PC-9 (cell line): ENCODE results near the gene ING5. TPM values are rescaled to one million over a fixed set of nuclear protein-coding genes. Genes with fewer than 3 reads are reported as not detected.

Experiments
- BruUV-seq: library from RNA; stranded (reverse); fragments of 400-500 nt; replicated peaks from 2 replicates; lab custom pipeline; 2021; lab: Mats Ljungman, UMichigan
- CTCF ChIA-PET: fragments of 300-600 bp; sonication (Branson Sonifier 250); formaldehyde crosslinking; loops from one replicate; lab custom pipeline; 2022; ENCODE audit warnings: antibody characterized with exemption; lab: Charles Lee
- POLR2A ChIA-PET: fragments of 300-600 bp; sonication (Branson Sonifier 250); formaldehyde crosslinking; loops from one replicate; lab custom pipeline; 2022; ENCODE audit warnings: antibody characterized with exemption; ENCODE audit not compliant: unreplicated experiment; lab: Charles Lee
- DNase-seq, 2 experiments: peaks; one replicate each; pipeline versions ENCODE4 v3.0.0 to v3.0.0-alpha.2; 2015 to 2022; ENCODE audit warnings: mixed read lengths in 1 of 2
- H2AFZ ChIP-seq: fragments of 200-600 bp; sonication (generic); 2 replicates; pipeline ENCODE4 v1.8.1; 2017; ENCODE audit warnings: antibody characterized with exemption
- H3F3A ChIP-seq: fragments of 200-600 bp; sonication (generic); 2 replicates; pipeline ENCODE4 v1.8.1; 2017; ENCODE audit warnings: antibody characterized with exemption, mild to moderate bottlenecking, low read depth; ENCODE audit not compliant: insufficient read depth
- H3K27ac ChIP-seq: fragments of 200-600 bp; sonication (generic); 2 replicates; pipeline ENCODE4 v1.6.1; 2016; ENCODE audit warnings: mixed run types
- H3K27me3 ChIP-seq: fragments of 200-600 bp; sonication (generic); 2 replicates; pipeline ENCODE4 v1.6.1; 2016; ENCODE audit warnings: low read depth, mixed run types; ENCODE audit not compliant: insufficient read depth
- H3K36me3 ChIP-seq: fragments of 200-600 bp; sonication (generic); 2 replicates; pipeline ENCODE4 v1.6.1; 2016; ENCODE audit warnings: low read depth, mixed run types
- H3K4me1 ChIP-seq: fragments of 200-600 bp; sonication (generic); replicated peaks from 2 replicates; pipeline ENCODE4 v1.6.1; 2016; ENCODE audit warnings: mixed run types; ENCODE audit not compliant: insufficient read depth
- H3K4me2 ChIP-seq: fragments of 200-600 bp; sonication (generic); 2 replicates; pipeline ENCODE4 v1.6.1; 2017; ENCODE audit warnings: mixed run types
- H3K4me3 ChIP-seq: fragments of 200-600 bp; sonication (generic); 2 replicates; pipeline ENCODE4 v1.6.1; 2016; ENCODE audit warnings: mixed run types
- H3K79me2 ChIP-seq: fragments of 200-600 bp; sonication (generic); 2 replicates; pipeline ENCODE4 v1.6.1; 2017; ENCODE audit warnings: low read depth, mixed run types
- H3K9me2 ChIP-seq: fragments of 200-600 bp; sonication (generic); 2 replicates; pipeline ENCODE4 v1.8.1; 2017; ENCODE audit warnings: mild to moderate bottlenecking; ENCODE audit not compliant: insufficient read depth
- H3K9me3 ChIP-seq: fragments of 200-600 bp; sonication (generic); 2 replicates; pipeline ENCODE4 v1.8.1; 2016; ENCODE audit warnings: low read depth; ENCODE audit not compliant: insufficient read depth
- H4K20me1 ChIP-seq: fragments of 200-600 bp; sonication (generic); 2 replicates; pipeline ENCODE4 v1.8.1; 2017; ENCODE audit not compliant: insufficient read depth
- CTCF ChIP-seq: fragments of 200-600 bp; sonication (generic); conservative IDR thresholded peaks from 2 replicates; pipeline ENCODE4 v1.6.1; 2017; ENCODE audit warnings: mixed run types, antibody characterized with exemption, mild to moderate bottlenecking, moderate library complexity
- EZH2 ChIP-seq: fragments of 200-600 bp; sonication (generic); IDR thresholded peaks from 2 replicates; pipeline ENCODE4 v1.8.0; 2017; ENCODE audit warnings: antibody characterized with exemption, low read depth
- intact Hi-C: fragments of 100-400 bp; cut with micrococcal nuclease; formaldehyde crosslinking; loops from one replicate; pipeline ENCODE4 v1.10.0; 2022; ENCODE audit not compliant: unreplicated experiment
- total RNA-seq: library from RNA; stranded (reverse); gene quantifications from 2 replicates; pipeline ENCODE4 v1.2.3, GENCODE V29; 2021

Gene ING5
- total RNA-seq, 1 experiment from 2014 or later, result 79.7 TPM

GRCh38 chr2:241665731-241666440, 36.0 kb upstream of the ING5 start:
- H3K36me3 ChIP-seq, result no peaks in the 10 kb centered on the region; the same call in 1 of the 2 replicates
- no peaks in the 10 kb centered on the region for H3K9me3 ChIP-seq
- no peaks in the 10 kb centered on the region for H3K79me2 ChIP-seq
- 0 out of 2 replicates have a peak, but pooled peaks cover 7% of the 10 kb centered on the region for H4K20me1 ChIP-seq
- 0 out of 2 replicates have a peak, but pooled peaks cover 9% of the 10 kb centered on the region for H3F3A ChIP-seq
- TF ChIP-seq EZH2, result no peak
- TF ChIP-seq CTCF, result no peak
- no peaks in the 10 kb centered on the region for H3K4me1 ChIP-seq
- H3K4me2 ChIP-seq, result no peak overlapping the region
- no peak overlapping the region for H2AFZ ChIP-seq
- H3K4me3 ChIP-seq, result no peak overlapping the region
- BruUV-seq, result no TSS peak
- H3K9me2 ChIP-seq, result no peaks in the 10 kb centered on the region
- H3K27ac ChIP-seq, result no peak overlapping the region
- H3K27me3 ChIP-seq, result no peaks in the 10 kb centered on the region
- POLR2A ChIA-PET, result no interaction called here
- intact Hi-C loops, result loop anchor here (1.0 kb wide), 1 partner anchor 212 kb away; no protein-coding TSS in a partner anchor
- DNase-seq, result no peak
- CTCF ChIA-PET, result no interaction called here

- H3K36me3 ChIP-seq, result no peaks in the 10 kb centered on the region; the same call in 1 of the 2 replicates
- POLR2A ChIA-PET, result interaction anchor here (0.7 kb wide), 1 partner anchor 55 kb away, joined by 7 read pairs; no protein-coding TSS in a partner anchor
- H3K4me1 ChIP-seq, result no peaks in the 10 kb centered on the region
- H3K9me3 ChIP-seq, result no peaks in the 10 kb centered on the region
- no peaks in the 10 kb centered on the region for H3K79me2 ChIP-seq
- no peak overlapping the region for H2AFZ ChIP-seq
- H3K4me2 ChIP-seq, result no peak overlapping the region
- H4K20me1 ChIP-seq, result 0 out of 2 replicates have a peak, but pooled peaks cover 7% of the 10 kb centered on the region
- no peaks in the 10 kb centered on the region for H3K9me2 ChIP-seq
- BruUV-seq, result no TSS peak
- H3K27me3 ChIP-seq, result no peaks in the 10 kb centered on the region
- CTCF ChIA-PET, result no interaction called here
- H3F3A ChIP-seq, result 0 out of 2 replicates have a peak, but pooled peaks cover 9% of the 10 kb centered on the region
- DNase-seq, result no peak
- no peak overlapping the region for H3K27ac ChIP-seq
- no peak overlapping the region for H3K4me3 ChIP-seq
- no peak for TF ChIP-seq CTCF
- no peak for TF ChIP-seq EZH2
- intact Hi-C loops, result no loop called here
Observed at GRCh38 chr2:241666627-241667400, 35.0 kb upstream of the ING5 start.

GRCh38 chr2:241668354-241668753, 33.5 kb upstream of the ING5 start:
- no peaks in the 10 kb centered on the region for H3K79me2 ChIP-seq
- H3K4me1 ChIP-seq, result no peaks in the 10 kb centered on the region
- ChIA-PET POLR2A (interaction anchor here (0.6 kb wide), 1 partner anchor 33 kb away, joined by 7 read pairs; no protein-coding TSS in a partner anchor), CTCF (interaction anchor here (0.8 kb wide), 1 partner anchor 58 kb away, joined by 3 read pairs; no protein-coding TSS in a partner anchor)
- no peaks in the 10 kb centered on the region for H3K9me2 ChIP-seq
- H3K27ac ChIP-seq, result no peak overlapping the region
- peaks cover 14% of the 10 kb centered on the region; the same call in 1 of the 2 replicates for H3F3A ChIP-seq
- H3K4me3 ChIP-seq, result no peak overlapping the region
- H3K4me2 ChIP-seq, result no peak overlapping the region
- TF ChIP-seq CTCF (no peak), EZH2 (no peak)
- H2AFZ ChIP-seq, result no peak overlapping the region
- no TSS peak for BruUV-seq
- no peak for DNase-seq
- 0 out of 2 replicates have a peak, but pooled peaks cover 7% of the 10 kb centered on the region for H4K20me1 ChIP-seq
- H3K27me3 ChIP-seq, result no peaks in the 10 kb centered on the region
- intact Hi-C loops, result no loop called here
- no peaks in the 10 kb centered on the region; the same call in 1 of the 2 replicates for H3K36me3 ChIP-seq
- no peaks in the 10 kb centered on the region for H3K9me3 ChIP-seq
